Measurements from ENCODE around the gene THSD7A. TPM values are rescaled to one million over a fixed set of nuclear protein-coding genes. Genes with fewer than 3 reads are reported as not detected.
A peak's percentile ranks its signal among the peaks of the same experiment; 100 is the strongest.

Gene THSD7A
- total RNA-seq, 1 donor from 2014 or later = 0.28 TPM

GRCh38 chr7:11701829-11702560, 130.0 kb downstream of the THSD7A start:
- H3K4me3 ChIP-seq = no peak overlapping the region
- H3K4me2 ChIP-seq = no peak overlapping the region
- H3F3A ChIP-seq (ENCODE audit: low read depth) = no peaks in the 10 kb centered on the region
- H3K27me3 ChIP-seq = no peaks in the 10 kb centered on the region
- no peak overlapping the region for H3K9ac ChIP-seq
- TF ChIP-seq CTCF (IDR thresholded peaks at IDR 0.05) (no peak), EZH2phosphoT487 (IDR thresholded peaks at IDR 0.05) (no peak), EZH2 (IDR thresholded peaks at IDR 0.05) (no peak)
- no peaks in the 10 kb centered on the region for H4K20me1 ChIP-seq (ENCODE audit: low read depth)
- Mint-ChIP-seq H3K36me3 (no peaks in the 10 kb centered on the region), H3K27ac (no peak overlapping the region), H3K4me1 (peaks cover 11% of the 10 kb centered on the region), H3K9me3 (no peaks in the 10 kb centered on the region), H3K27me3 (ENCODE audit: insufficient read depth, low read depth) (no peaks in the 10 kb centered on the region), H3K4me3 (no peak overlapping the region)
- no peaks in the 10 kb centered on the region for H3K36me3 ChIP-seq
- H2AFZ ChIP-seq (replicated peaks) = peak overlapping the region; percentile 51
- H3K27ac ChIP-seq = no peak overlapping the region
- H3K9me3 ChIP-seq (ENCODE audit: low read depth) = no peaks in the 10 kb centered on the region
- no peak for DNase-seq (ENCODE audit: low spot score)
- peaks cover 3% of the 10 kb centered on the region for H3K4me1 ChIP-seq
- no peaks in the 10 kb centered on the region for H3K79me2 ChIP-seq (ENCODE audit: low read depth)

- TF ChIP-seq EZH2phosphoT487 (IDR thresholded peaks at IDR 0.05) (no peak), CTCF (IDR thresholded peaks at IDR 0.05) (no peak), EZH2 (IDR thresholded peaks at IDR 0.05) (no peak)
- no peaks in the 10 kb centered on the region for H3K27me3 Mint-ChIP-seq (ENCODE audit: insufficient read depth, low read depth)
- H3K79me2 ChIP-seq (ENCODE audit: low read depth) = no peaks in the 10 kb centered on the region
These were observed 132.3 kb downstream of the THSD7A start for GRCh38 chr7:11699666-11700065.

GRCh38 chr7:11698384-11698871, 133.6 kb downstream of the THSD7A start:
- H3K4me3 Mint-ChIP-seq = no peak overlapping the region
- Histone ChIP-seq H3K27ac (no peak overlapping the region), H3K4me1 (peaks cover 3% of the 10 kb centered on the region), H3K9me3 (ENCODE audit: low read depth) (no peaks in the 10 kb centered on the region), H3K4me2 (no peak overlapping the region), H4K20me1 (ENCODE audit: low read depth) (no peaks in the 10 kb centered on the region), H2AFZ (replicated peaks) (no peak overlapping the region), H3K4me3 (no peak overlapping the region), H3K27me3 (no peaks in the 10 kb centered on the region), H3K36me3 (no peaks in the 10 kb centered on the region), H3F3A (ENCODE audit: low read depth) (no peaks in the 10 kb centered on the region), H3K79me2 (ENCODE audit: low read depth) (no peaks in the 10 kb centered on the region), H3K9ac (no peak overlapping the region)
- H3K36me3 Mint-ChIP-seq = no peaks in the 10 kb centered on the region
- H3K27me3 Mint-ChIP-seq (ENCODE audit: insufficient read depth, low read depth) = no peaks in the 10 kb centered on the region
- no peak for TF ChIP-seq EZH2 (IDR thresholded peaks at IDR 0.05)
- TF ChIP-seq CTCF (IDR thresholded peaks at IDR 0.05) = no peak
- no peak for TF ChIP-seq EZH2phosphoT487 (IDR thresholded peaks at IDR 0.05)
- no peak overlapping the region for H3K27ac Mint-ChIP-seq
- no peaks in the 10 kb centered on the region for H3K9me3 Mint-ChIP-seq
- peaks cover 11% of the 10 kb centered on the region for H3K4me1 Mint-ChIP-seq
- DNase-seq (ENCODE audit: low spot score) = no peak

More at GRCh38 chr7:11699666-11700065, 132.3 kb downstream of the THSD7A start:
- Histone ChIP-seq H3K9ac (no peak overlapping the region), H3K27me3 (no peaks in the 10 kb centered on the region), H3K36me3 (no peaks in the 10 kb centered on the region), H4K20me1 (ENCODE audit: low read depth) (no peaks in the 10 kb centered on the region), H3K4me1 (peaks cover 3% of the 10 kb centered on the region), H3F3A (ENCODE audit: low read depth) (no peaks in the 10 kb centered on the region), H3K4me3 (no peak overlapping the region), H3K9me3 (ENCODE audit: low read depth) (no peaks in the 10 kb centered on the region), H2AFZ (replicated peaks) (no peak overlapping the region), H3K4me2 (no peak overlapping the region), H3K27ac (no peak overlapping the region)
- Mint-ChIP-seq H3K9me3 (no peaks in the 10 kb centered on the region), H3K4me3 (no peak overlapping the region), H3K36me3 (no peaks in the 10 kb centered on the region), H3K4me1 (peaks cover 11% of the 10 kb centered on the region), H3K27ac (no peak overlapping the region)
- DNase-seq (ENCODE audit: low spot score) = no peak

All from neural progenitor cell (in vitro differentiated cells).